Measurements from ENCODE around the gene TCEANC2.

The TCEANC2 gene

DNA sequence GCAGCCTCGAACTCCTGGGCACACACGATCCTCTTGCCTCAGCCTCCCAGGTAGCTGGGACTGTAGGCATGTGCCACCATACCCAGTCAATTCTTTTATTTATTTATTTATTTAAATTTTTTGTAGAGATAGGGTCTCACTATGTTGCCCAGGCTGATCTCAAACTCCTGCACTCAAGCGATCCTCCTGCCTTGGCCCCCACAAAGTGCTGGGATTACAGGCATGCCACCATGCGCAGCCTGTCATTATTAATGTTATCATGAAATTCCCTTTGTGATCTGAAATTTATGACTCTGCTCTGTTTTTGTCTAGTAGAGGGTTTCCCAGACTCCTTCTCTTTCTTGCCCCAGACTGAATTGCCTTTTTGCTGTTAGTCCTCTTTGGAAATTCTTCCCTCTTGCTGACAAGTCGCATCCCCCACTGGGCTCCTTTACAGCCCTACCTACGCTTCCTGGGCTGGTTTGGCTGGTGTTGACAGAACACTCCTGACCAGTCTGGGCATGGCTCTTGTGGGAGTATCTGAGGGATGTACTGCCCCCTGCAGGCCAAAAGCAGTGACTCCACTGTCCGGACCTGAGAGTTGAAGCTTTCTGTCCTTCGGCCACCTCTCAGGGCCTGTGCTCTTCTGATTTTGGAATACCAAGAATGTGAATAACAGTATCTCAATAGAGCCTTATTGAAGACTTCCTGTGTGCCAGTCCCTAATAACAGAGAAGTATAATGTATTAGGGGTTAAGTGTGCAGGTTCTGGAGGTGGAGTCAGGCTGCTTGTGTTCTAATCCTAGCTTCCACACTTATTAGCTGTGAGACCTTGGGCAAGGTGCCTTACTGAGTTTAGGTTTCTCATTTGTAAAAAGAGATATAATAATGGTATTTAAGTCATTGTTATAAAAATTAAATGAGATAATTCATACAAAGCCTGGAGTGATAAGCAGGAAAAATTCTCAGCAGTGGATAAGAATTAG lies 28.2 kb downstream of the TCEANC2 start:
- peak; percentile 99 for ATAC-seq
- no peak for TF ChIP-seq ESRRG (CRISPR knock-in tag; IDR thresholded peaks at IDR 0.05)
- TF ChIP-seq ZNF8 (CRISPR knock-in tag; IDR thresholded peaks at IDR 0.05) = no peak
- TF ChIP-seq OSR1 (CRISPR knock-in tag; IDR thresholded peaks at IDR 0.05) = no peak
- no peak for TF ChIP-seq TOX (CRISPR knock-in tag; IDR thresholded peaks at IDR 0.05; ENCODE audit: borderline replicate concordance)
- TF ChIP-seq ZNF70 (CRISPR knock-in tag; IDR thresholded peaks at IDR 0.05) = no peak
- TF ChIP-seq ISL1 (CRISPR knock-in tag; IDR thresholded peaks at IDR 0.05) = no peak
- no peak for TF ChIP-seq TSHZ2 (CRISPR knock-in tag; IDR thresholded peaks at IDR 0.05)
- TF ChIP-seq, protein P1, sequence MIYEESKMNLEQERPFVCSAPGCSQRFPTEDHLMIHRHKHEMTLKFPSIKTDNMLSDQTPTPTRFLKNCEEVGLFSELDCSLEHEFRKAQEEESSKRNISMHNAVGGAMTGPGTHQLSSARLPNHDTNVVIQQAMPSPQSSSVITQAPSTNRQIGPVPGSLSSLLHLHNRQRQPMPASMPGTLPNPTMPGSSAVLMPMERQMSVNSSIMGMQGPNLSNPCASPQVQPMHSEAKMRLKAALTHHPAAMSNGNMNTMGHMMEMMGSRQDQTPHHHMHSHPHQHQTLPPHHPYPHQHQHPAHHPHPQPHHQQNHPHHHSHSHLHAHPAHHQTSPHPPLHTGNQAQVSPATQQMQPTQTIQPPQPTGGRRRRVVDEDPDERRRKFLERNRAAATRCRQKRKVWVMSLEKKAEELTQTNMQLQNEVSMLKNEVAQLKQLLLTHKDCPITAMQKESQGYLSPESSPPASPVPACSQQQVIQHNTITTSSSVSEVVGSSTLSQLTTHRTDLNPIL (CRISPR knock-in tag; IDR thresholded peaks at IDR 0.05; ENCODE audit: low read depth) = no peak
- TF ChIP-seq, protein P2, sequence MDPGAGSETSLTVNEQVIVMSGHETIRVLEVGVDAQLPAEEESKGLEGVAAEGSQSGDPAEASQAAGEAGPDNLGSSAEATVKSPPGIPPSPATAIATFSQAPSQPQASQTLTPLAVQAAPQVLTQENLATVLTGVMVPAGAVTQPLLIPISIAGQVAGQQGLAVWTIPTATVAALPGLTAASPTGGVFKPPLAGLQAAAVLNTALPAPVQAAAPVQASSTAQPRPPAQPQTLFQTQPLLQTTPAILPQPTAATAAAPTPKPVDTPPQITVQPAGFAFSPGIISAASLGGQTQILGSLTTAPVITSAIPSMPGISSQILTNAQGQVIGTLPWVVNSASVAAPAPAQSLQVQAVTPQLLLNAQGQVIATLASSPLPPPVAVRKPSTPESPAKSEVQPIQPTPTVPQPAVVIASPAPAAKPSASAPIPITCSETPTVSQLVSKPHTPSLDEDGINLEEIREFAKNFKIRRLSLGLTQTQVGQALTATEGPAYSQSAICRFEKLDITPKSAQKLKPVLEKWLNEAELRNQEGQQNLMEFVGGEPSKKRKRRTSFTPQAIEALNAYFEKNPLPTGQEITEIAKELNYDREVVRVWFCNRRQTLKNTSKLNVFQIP (CRISPR knock-in tag; IDR thresholded peaks at IDR 0.05; ENCODE audit: borderline replicate concordance, low read depth) = no peak
- no peak for TF ChIP-seq ZFP30 (CRISPR knock-in tag; IDR thresholded peaks at IDR 0.05)
- no peak for TF ChIP-seq CSDC2 (CRISPR knock-in tag; IDR thresholded peaks at IDR 0.05)
- no peak for TF ChIP-seq RARB (CRISPR knock-in tag; IDR thresholded peaks at IDR 0.05)

- ATAC-seq = no peak
- TF ChIP-seq ZFP30 (CRISPR knock-in tag; IDR thresholded peaks at IDR 0.05) = no peak
- no peak for TF ChIP-seq ZC3H10 (CRISPR knock-in tag; IDR thresholded peaks at IDR 0.05)
- TF ChIP-seq ISL1 (CRISPR knock-in tag; IDR thresholded peaks at IDR 0.05) = no peak
Observed at GRCh38 chr1:54084794-54085193, 31.4 kb downstream of the TCEANC2 start.

GRCh38 chr1:54086754-54087153 lies 33.3 kb downstream of the TCEANC2 start:
- TF ChIP-seq GLIS3 (CRISPR knock-in tag; IDR thresholded peaks at IDR 0.05) (no peak), TSHZ2 (CRISPR knock-in tag; IDR thresholded peaks at IDR 0.05) (no peak), ZNF70 (CRISPR knock-in tag; IDR thresholded peaks at IDR 0.05) (no peak), ESRRG (CRISPR knock-in tag; IDR thresholded peaks at IDR 0.05) (no peak), PPARA (CRISPR knock-in tag; IDR thresholded peaks at IDR 0.05; ENCODE audit: borderline replicate concordance) (no peak), CSRNP3 (CRISPR knock-in tag; IDR thresholded peaks at IDR 0.05) (no peak), ISL1 (CRISPR knock-in tag; IDR thresholded peaks at IDR 0.05) (no peak)
- ATAC-seq = no peak

DNA sequence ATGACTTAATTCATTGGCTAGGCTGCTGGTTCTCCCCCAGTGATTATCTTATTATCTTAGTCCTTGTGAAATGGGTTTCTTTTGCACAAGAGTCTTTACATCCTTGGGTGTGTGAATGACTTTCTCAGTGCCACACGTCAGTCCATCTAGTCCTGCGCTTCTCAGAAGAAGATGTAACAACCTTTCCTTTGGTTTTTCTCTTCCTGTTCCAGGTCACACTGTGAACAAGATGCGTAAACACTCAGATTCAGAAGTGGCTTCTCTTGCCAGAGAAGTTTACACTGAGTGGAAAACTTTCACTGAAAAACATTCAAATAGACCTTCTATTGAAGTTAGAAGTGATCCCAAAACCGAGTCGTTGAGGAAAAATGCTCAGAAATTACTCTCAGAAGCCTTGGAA lies 35.0 kb downstream of the TCEANC2 start:
- no peak for ATAC-seq
- no peak for TF ChIP-seq ZNF565 (CRISPR knock-in tag; conservative IDR thresholded peaks at IDR 0.05; ENCODE audit: low read depth)
- no peak for TF ChIP-seq TCF4 (CRISPR knock-in tag; IDR thresholded peaks at IDR 0.05; ENCODE audit: borderline replicate concordance)
- TF ChIP-seq ZNF70 (CRISPR knock-in tag; IDR thresholded peaks at IDR 0.05) = no peak
- TF ChIP-seq, protein P2 (CRISPR knock-in tag; IDR thresholded peaks at IDR 0.05; ENCODE audit: borderline replicate concordance, low read depth) = no peak
- TF ChIP-seq ZFP30 (CRISPR knock-in tag; IDR thresholded peaks at IDR 0.05) = no peak
- no peak for TF ChIP-seq CSRNP3 (CRISPR knock-in tag; IDR thresholded peaks at IDR 0.05)
- TF ChIP-seq RARB (CRISPR knock-in tag; IDR thresholded peaks at IDR 0.05) = no peak

All from SK-N-SH treated with all-trans-retinoic acid at 6 μM for 48 hours (cell line).